Stimulated activated CD8-positive, alpha-beta memory T cell treated with anti-CD3 and anti-CD28 coated beads, Interleukin-15, amount 100 ng/mL, for 1 hour (primary cell): Measurements from ENCODE around the gene LAYN.

Source experiments
- DNase-seq: peaks from one replicate; pipeline ENCODE4 v3.0.0-alpha.2; 2020; ENCODE audit warnings: low read depth

The LAYN gene

DNA sequence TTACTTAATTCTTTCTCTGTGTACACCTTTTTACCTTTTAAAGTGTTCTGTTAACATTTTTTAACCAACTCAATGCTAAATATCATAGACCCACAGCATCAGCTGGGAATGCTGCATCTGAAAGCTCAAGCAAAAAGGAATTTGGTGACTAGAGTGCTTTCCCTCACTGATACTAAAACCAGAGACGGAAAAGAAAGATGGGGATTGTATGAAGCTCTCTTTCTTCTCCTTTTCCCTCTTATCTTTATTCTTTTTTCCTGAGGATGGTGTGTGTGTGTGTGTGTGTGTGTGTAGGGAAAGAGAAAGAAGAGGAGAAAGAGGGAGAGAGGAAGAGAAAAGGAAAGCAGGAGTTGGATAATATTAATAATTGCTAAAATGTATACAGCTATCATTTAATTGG is 57.6 kb downstream of the LAYN start:
- no peak for DNase-seq

DNA sequence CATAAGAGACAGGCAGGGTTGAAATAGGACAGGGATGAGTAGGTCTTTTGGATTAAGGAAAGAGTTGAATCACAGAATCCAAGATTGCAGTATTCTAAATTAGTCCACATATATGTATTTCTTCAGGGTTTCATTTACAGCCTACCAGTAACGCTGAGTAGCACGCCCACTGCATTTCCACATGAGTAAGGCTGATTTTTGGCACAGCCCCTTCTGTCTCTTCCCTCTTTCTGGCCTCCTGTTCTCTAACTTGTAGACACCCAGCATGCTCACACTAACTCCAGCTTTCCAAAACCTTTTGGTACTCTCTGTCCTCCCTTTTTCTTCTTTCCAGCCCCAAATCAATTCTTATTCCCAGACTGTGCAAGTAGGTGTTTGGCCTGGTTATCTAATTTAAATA is 58.0 kb downstream of the LAYN start:
- DNase-seq = no peak

DNA sequence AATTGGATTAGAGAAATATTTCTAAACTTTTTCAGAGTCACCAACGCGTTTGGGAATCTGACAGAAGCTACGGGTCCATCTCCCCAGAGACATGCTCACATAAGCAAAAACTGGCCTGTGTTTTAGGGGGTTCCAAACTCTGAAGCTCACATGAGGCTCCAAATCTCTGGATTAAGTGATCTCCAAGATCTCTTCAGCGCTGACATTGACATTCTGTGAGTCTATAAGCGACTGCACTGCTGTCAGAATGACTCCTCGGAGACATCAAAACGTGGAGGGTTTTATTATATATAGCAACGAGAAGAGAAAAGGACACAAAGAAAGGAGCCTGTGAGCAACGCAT is 61.1 kb downstream of the LAYN start:
- no peak for DNase-seq

GRCh38 chr11:111601979-111602864 is 61.7 kb downstream of the LAYN start, which contains the start of gene SIK2:
Gene SIK2, plus strand, starts transcription at chr11:111602449. Its CDS starts 115 bp downstream, at chr11:111602564.
- peak; percentile 67 for DNase-seq

DNA sequence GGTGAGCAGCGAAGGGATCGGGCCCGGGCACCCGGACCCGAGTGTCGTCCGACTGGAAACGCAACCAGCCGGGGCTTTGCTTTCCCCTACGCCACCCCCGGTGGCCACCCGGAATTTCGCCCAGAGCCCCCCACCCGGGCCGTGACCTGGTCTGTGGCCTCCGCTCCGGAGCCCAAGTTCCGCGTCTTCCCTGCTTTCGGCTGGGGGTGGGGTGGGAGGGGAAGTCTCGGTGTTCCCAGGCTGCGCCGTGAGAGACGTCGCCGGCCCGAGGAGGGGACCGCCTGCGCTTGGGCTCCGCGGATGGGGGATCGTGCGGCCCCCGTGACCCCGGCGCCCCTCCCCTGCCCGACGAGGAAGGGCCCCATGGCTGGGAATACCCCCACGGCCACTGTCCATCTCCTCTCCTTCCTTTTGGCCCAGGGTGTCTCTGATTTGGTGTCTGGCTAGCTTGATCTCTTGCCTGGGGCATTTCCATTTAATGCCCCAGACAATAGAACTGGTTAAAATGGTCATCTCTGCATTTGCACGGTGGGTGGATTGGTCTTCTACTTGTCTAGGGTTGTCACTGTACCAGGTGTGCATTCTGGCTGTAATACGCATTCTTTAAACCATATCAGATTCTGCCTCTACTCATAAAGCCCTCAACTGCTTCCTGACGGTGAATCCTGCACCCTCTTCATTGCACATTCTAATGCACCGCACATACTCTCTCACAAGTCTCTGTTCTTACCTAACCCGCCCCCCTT is 62.5 kb downstream of the LAYN start:
- no peak for DNase-seq

DNA sequence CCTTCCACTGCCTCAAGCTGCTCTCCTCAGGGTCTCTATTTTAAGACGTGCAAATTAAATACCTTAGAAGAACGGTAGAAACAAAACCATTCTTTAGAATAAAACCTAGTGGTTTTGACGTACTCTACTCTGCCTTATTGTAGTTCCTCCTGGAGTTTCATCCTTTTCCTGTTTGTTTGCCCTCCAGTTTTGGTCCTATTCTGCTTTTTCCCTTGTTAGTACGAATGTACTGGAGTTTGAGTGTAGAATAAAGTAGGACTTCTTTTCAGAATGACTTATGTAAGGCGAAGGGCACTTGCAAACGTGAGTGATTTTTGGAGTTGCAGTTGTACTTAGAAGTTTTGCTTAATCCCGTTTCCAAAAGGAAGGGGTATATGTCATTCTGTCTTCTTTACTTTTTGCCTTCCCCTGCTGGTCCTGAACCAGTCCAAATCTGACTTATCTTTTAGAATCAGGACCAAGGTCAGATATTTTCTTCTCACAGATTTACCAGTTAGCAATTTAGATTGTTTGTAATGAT is 63.2 kb downstream of the LAYN start:
- DNase-seq = no peak

GRCh38 chr11:111604392-111605009 is 64.0 kb downstream of the LAYN start:
- no peak for DNase-seq

DNA sequence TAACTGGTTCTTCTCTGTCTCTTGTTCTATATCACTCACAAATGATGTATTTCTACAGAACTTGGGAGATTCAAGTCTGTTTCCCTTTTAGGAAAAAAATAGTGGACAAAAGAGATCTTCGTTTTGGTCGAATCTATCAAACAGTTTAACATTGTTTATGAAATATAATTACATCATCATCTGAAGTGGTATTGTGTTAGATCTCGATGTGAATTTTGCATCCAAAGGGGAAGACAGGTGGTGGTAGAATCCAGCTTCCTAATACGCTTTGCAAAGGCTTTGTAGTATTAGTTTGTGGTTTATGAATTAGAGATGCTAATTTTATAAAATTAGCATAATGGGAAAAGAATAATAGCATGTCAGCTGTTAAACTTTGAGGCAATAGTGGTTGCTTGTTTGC is 65.2 kb downstream of the LAYN start:
- DNase-seq = no peak

DNA sequence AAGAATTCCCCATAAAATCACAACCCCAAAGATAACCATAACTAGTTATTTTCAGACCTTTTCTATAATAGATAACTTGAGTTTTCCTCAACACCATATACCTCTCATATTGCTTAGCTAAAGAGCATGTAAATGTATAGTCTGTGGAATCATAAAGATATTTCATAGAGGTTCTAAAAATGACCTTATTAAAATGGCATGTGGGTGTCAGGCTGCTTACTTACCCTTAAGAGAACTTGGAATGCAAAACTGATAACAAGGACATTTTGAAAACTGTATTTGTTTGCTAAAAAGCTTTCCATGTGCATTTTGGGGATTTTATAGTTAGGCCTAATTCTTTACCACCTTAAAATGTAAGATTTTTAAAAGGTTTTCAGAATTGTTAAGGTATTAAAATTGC is 66.5 kb downstream of the LAYN start:
- DNase-seq = no peak

DNA sequence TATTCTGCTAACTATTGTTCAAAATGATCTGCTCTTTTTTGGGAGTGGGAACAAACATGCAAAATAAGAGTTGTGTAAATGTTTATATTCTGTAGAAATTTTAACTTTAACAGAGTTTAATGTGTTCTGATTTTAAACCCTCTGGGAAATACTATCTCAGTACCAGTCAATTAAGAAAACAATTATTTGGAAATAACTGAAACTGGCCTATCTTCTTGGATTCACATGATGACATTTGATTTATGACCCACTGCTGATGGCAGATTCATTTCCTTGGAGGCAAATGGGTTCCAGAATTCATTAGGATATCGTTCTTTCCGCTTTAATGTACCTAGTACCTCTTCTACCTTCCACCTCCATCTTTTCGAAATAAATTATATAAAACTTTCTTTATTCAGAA is 67.2 kb downstream of the LAYN start:
- no peak for DNase-seq
